Mesothelial cell of epicardium (in vitro differentiated cells): ENCODE data around the gene BPIFB6. TPM values are rescaled to one million over a fixed set of nuclear protein-coding genes. Genes with fewer than 3 reads are reported as not detected.

ENCODE experiments used
- DNase-seq, 2 experiments: peaks; one replicate each; pipeline ENCODE4 v3.0.0; 2021; ENCODE audit warnings: low spot score in 2 of 2; ENCODE audit not compliant: unreplicated experiment in 2 of 2
- H3K27ac Mint-ChIP-seq: 2 replicates; pipeline ENCODE4 v1.8.0; 2021; ENCODE audit warnings: mixed read lengths
- H3K27me3 Mint-ChIP-seq: 2 replicates; pipeline ENCODE4 v1.8.0; 2021; ENCODE audit warnings: low read depth, mixed read lengths
- H3K36me3 Mint-ChIP-seq: 2 replicates; pipeline ENCODE4 v1.8.0; 2021; ENCODE audit warnings: mixed read lengths
- H3K4me1 Mint-ChIP-seq: 2 replicates; pipeline ENCODE4 v1.8.0; 2021; ENCODE audit warnings: mixed read lengths
- H3K4me3 Mint-ChIP-seq: 2 replicates; pipeline ENCODE4 v1.8.0; 2021; ENCODE audit warnings: mild to moderate bottlenecking, moderate library complexity, mixed read lengths
- H3K9me3 Mint-ChIP-seq: 2 replicates; pipeline ENCODE4 v1.8.0; 2021; ENCODE audit warnings: mixed read lengths
- CTCF ChIP-seq: fragments of 200-600 bp; sonication (generic); IDR thresholded peaks from one replicate; pipeline ENCODE4 v1.5.0; 2021; ENCODE audit warnings: antibody characterized with exemption; ENCODE audit not compliant: unreplicated experiment
- total RNA-seq: library from RNA; stranded (reverse); gene quantifications from 3 replicates; pipeline ENCODE4 v1.2.1, GENCODE V29; 2021

BPIFB6 gene
- total RNA-seq, 1 donor from 2014 or later, result not detected

GRCh38 chr20:33092361-33092760, 60.9 kb downstream of the BPIFB6 start:
- Mint-ChIP-seq H3K4me3 (no peak overlapping the region), H3K9me3 (no peaks in the 10 kb centered on the region), H3K36me3 (no peaks in the 10 kb centered on the region), H3K27ac (no peak overlapping the region), H3K27me3 (peaks cover 19% of the 10 kb centered on the region), H3K4me1 (no peaks in the 10 kb centered on the region)
- no peak for DNase-seq
- TF ChIP-seq CTCF, result no peak

- no peak for DNase-seq
- H3K4me3 Mint-ChIP-seq, result no peak overlapping the region
- TF ChIP-seq CTCF, result no peak
- H3K4me1 Mint-ChIP-seq, result no peaks in the 10 kb centered on the region
- H3K9me3 Mint-ChIP-seq, result no peaks in the 10 kb centered on the region
- H3K27me3 Mint-ChIP-seq, result peaks cover 20% of the 10 kb centered on the region
- no peaks in the 10 kb centered on the region for H3K36me3 Mint-ChIP-seq
- no peak overlapping the region for H3K27ac Mint-ChIP-seq
These were observed 61.6 kb downstream of the BPIFB6 start for GRCh38 chr20:33093074-33093473.

GRCh38 chr20:33093582-33093981, 62.1 kb downstream of the BPIFB6 start:
- no peak for DNase-seq
- Mint-ChIP-seq H3K4me3 (no peak overlapping the region), H3K36me3 (no peaks in the 10 kb centered on the region), H3K27me3 (peaks cover 18% of the 10 kb centered on the region), H3K4me1 (no peaks in the 10 kb centered on the region), H3K9me3 (no peaks in the 10 kb centered on the region), H3K27ac (no peak overlapping the region)
- no peak for TF ChIP-seq CTCF

Other genes with a start within 250 kb of the BPIFB6 start
- gene MAPRE1, start 211.7 kb upstream of the BPIFB6 start, total RNA-seq, result 114 to 119 TPM (median 114 TPM) in 3 replicates
- gene EFCAB8, start 172.7 kb upstream of the BPIFB6 start, total RNA-seq, result 0.11 to 0.51 TPM (median 0.47 TPM) in 3 replicates
- not detected in 3 replicates for gene SUN5, start 27.2 kb upstream of the BPIFB6 start, total RNA-seq
- not detected in 3 replicates for gene BPIFB2, start 23.9 kb upstream of the BPIFB6 start, total RNA-seq
- gene BPIFB3, start 22.3 kb downstream of the BPIFB6 start, total RNA-seq, result not detected in 3 replicates
- not detected in 3 replicates for gene BPIFB4, start 48.0 kb downstream of the BPIFB6 start, total RNA-seq
- not detected in 3 replicates for gene BPIFA2, start 136.5 kb downstream of the BPIFB6 start, total RNA-seq
- not detected in 3 replicates for gene BPIFA3, start 185.7 kb downstream of the BPIFB6 start, total RNA-seq
- not detected in 3 replicates for gene BPIFA1, start 204.3 kb downstream of the BPIFB6 start, total RNA-seq